ENCODE measurements around the gene MEIOB. TPM values are rescaled to one million over a fixed set of nuclear protein-coding genes. Genes with fewer than 3 reads are reported as not detected.

Gene MEIOB
- total RNA-seq, 1 donor from 2014 or later = not detected

DNA sequence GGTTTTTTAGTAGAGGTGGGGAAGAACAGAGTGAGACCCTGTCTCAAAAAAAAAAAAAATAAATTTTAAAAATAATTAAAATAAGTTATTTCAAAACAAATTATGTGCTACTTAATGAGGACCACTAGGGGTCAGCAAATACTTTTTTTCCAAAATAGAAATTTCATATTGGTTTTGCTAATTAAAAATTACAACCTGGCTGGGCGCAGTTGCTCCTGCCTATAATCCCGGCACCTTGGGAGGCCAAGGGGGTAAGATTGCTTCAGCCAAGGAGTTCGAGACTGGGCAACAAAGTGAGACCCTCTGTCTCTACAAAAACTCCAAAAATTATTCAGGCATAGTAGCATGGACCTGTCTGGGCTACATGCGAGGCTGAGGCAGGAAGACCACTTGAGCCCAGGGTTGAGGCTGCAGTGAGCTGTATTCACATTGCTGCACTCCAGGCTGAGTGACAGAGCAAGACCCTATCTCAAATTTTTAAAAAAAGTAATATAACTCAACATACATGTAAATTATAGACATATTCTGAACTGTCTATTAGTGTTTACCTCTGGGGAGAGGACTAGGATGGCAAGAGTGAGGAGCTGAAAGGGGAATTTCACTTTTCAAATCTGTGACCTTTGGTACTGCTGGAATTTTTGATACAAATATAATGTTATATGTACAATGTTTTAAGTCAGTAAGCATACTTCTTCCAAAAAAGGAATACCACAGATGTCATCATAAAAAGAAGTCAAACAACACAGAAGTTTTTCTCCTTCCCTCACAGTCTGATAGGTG lies 8.1 kb downstream of the MEIOB start:
- Mint-ChIP-seq H3K4me3 (no peak overlapping the region), H3K36me3 (ENCODE audit: low read depth) (no peaks in the 10 kb centered on the region), H3K27me3 (ENCODE audit: low read depth) (peaks cover 80% of the 10 kb centered on the region), H3K27ac (ENCODE audit: unreplicated experiment) (no peak overlapping the region), H3K4me1 (no peaks in the 10 kb centered on the region), H3K9me3 (no peaks in the 10 kb centered on the region)
- TF ChIP-seq CTCF (conservative IDR thresholded peaks at IDR 0.05) = peak; percentile 83
- no peak for DNase-seq (ENCODE audit: low read depth, low spot score)

GRCh38 chr16:1862394-1862793 lies 9.6 kb downstream of the MEIOB start:
- H3K9me3 Mint-ChIP-seq = no peaks in the 10 kb centered on the region
- no peak for DNase-seq (ENCODE audit: low read depth, low spot score)
- H3K4me1 Mint-ChIP-seq = peaks cover 1% of the 10 kb centered on the region
- no peak overlapping the region for H3K27ac Mint-ChIP-seq (ENCODE audit: unreplicated experiment)
- H3K27me3 Mint-ChIP-seq (ENCODE audit: low read depth) = peaks cover 93% of the 10 kb centered on the region
- no peak for TF ChIP-seq CTCF (conservative IDR thresholded peaks at IDR 0.05)
- H3K4me3 Mint-ChIP-seq = no peak overlapping the region
- H3K36me3 Mint-ChIP-seq (ENCODE audit: low read depth) = no peaks in the 10 kb centered on the region

DNA sequence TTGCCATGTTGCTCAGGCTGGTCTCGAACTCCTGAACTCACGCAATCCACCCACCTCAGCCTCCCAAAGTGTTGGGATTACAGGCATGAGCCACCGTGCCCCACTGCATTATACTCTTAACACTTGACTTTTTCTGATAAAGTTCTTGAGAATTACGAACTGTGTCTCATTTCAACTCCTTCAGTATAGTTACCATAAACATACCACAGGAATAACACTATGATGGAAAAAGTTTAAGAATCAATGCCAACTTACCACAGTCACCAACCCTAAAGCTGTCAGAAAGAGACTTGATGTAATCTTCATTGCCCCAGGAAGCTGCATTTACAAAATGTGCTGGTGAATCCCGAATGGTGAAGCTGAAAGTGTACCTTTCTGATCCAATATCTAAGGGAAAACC lies 10.2 kb downstream of the MEIOB start:
- DNase-seq (ENCODE audit: low read depth, low spot score) = no peak
- Mint-ChIP-seq H3K36me3 (ENCODE audit: low read depth) (no peaks in the 10 kb centered on the region), H3K4me3 (no peak overlapping the region), H3K27me3 (ENCODE audit: low read depth) (peaks cover 95% of the 10 kb centered on the region), H3K4me1 (peaks cover 6% of the 10 kb centered on the region), H3K9me3 (no peaks in the 10 kb centered on the region), H3K27ac (ENCODE audit: unreplicated experiment) (no peak overlapping the region)
- no peak for TF ChIP-seq CTCF (conservative IDR thresholded peaks at IDR 0.05)

DNA sequence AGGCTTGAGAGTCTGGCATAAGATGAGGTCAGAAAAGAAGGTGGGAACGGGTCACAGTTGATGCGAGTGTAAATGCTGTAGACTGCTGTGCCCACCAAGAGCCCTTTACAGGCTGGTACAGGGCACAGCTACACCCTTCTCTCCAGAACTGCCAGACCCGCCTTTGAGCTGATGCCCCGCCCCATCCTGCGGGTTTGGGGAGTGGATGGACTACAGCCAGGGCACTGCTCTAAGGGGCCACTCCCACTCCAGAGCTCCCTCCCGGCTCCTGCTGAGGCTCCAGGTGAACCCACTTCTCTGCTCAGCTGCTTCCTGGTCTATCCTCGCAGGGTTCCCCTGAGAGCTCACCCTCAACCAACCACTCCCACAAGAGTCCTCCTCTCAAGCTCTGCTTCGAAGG lies 12.3 kb downstream of the MEIOB start:
- Mint-ChIP-seq H3K36me3 (ENCODE audit: low read depth) (no peaks in the 10 kb centered on the region), H3K27ac (ENCODE audit: unreplicated experiment) (no peak overlapping the region), H3K27me3 (ENCODE audit: low read depth) (peaks cover 89% of the 10 kb centered on the region), H3K9me3 (no peaks in the 10 kb centered on the region), H3K4me3 (no peak overlapping the region), H3K4me1 (peaks cover 6% of the 10 kb centered on the region)
- TF ChIP-seq CTCF (conservative IDR thresholded peaks at IDR 0.05) = no peak
- DNase-seq (ENCODE audit: low read depth, low spot score) = no peak

DNA sequence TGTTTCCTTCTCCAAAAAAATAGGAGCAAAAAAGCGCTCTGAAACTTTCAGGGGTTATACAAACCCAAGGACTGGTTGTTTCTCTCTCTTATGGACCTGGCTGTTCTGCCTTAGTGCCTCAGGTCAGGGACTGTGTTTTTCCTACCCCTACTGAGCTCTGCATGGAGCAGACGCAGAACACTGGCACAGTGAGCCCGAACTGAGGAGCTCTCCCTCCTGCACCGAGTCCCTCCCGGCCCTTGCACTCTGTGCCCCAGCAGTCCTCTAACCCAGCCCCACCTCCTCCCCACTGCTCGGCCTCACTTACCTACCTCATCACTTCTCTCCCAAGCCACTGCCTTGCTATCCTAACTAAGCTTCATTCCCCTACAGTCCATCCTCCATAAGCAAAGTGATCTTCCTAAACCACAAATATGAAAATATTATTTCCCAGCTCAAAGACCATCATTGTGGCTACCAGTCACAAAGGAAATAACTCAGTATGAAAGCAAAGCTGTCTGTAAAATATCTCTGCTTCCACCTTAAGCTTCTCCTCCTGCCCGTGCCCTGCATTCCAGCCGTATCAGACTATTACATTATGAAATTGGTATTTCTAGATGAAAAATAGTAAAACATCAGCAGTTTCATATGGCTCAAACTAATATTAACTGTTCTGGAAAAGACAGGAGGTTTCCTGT lies 13.6 kb downstream of the MEIOB start:
- DNase-seq (ENCODE audit: low read depth, low spot score) = no peak
- no peak overlapping the region for H3K27ac Mint-ChIP-seq (ENCODE audit: unreplicated experiment)

More for the DNA sequence above, 13.6 kb downstream of the MEIOB start:
- no peak for TF ChIP-seq CTCF (conservative IDR thresholded peaks at IDR 0.05)
- peaks cover 6% of the 10 kb centered on the region for H3K4me1 Mint-ChIP-seq
- peaks cover 89% of the 10 kb centered on the region for H3K27me3 Mint-ChIP-seq (ENCODE audit: low read depth)
- no peaks in the 10 kb centered on the region for H3K36me3 Mint-ChIP-seq (ENCODE audit: low read depth)
- H3K4me3 Mint-ChIP-seq = no peak overlapping the region
- no peaks in the 10 kb centered on the region for H3K9me3 Mint-ChIP-seq
